ENCODE results near the gene NAA15.
"Not testable (repeated sequence)": the region's sequence is repeated elsewhere in the genome, so short reads cannot be mapped to it uniquely, and the experiment has no call there.

Gene NAA15

GRCh38 chr4:139368998-139369397 lies 67.7 kb downstream of the NAA15 start:
- DNase-seq = no peak

- DNase-seq = no peak
These were observed 72.9 kb downstream of the NAA15 start for GRCh38 chr4:139374251-139374650.

- DNase-seq = no peak
These were observed 85.1 kb downstream of the NAA15 start for GRCh38 chr4:139386421-139386820.

GRCh38 chr4:139389102-139389501 lies 87.8 kb downstream of the NAA15 start:
- no peak for DNase-seq

- no peak for DNase-seq
These were observed 88.7 kb downstream of the NAA15 start for GRCh38 chr4:139389991-139390390.

- DNase-seq = no peak
These were observed 90.4 kb downstream of the NAA15 start for GRCh38 chr4:139391731-139392130.

- no peak for DNase-seq
These were observed 91.5 kb downstream of the NAA15 start for GRCh38 chr4:139392797-139393196.

GRCh38 chr4:139401368-139401767 lies 100.1 kb downstream of the NAA15 start:
- no peak for DNase-seq

- no peak for DNase-seq
These were observed 101.1 kb downstream of the NAA15 start for GRCh38 chr4:139402436-139402835.

- peak; percentile 25 to 29 for DNase-seq
These were observed 102.2 kb downstream of the NAA15 start for GRCh38 chr4:139403462-139403861.

GRCh38 chr4:139410312-139410711 lies 109.0 kb downstream of the NAA15 start:
- DNase-seq = no peak

GRCh38 chr4:139414671-139415210 lies 113.4 kb downstream of the NAA15 start:
- DNase-seq = not testable (repeated sequence)

GRCh38 chr4:139416073-139416673 lies 114.9 kb downstream of the NAA15 start:
- peak; percentile 62 to 66 for DNase-seq

- peak; percentile 94 to 97 for DNase-seq
These were observed 118.1 kb downstream of the NAA15 start for GRCh38 chr4:139419388-139419914.

GRCh38 chr4:139420652-139421051 lies 119.3 kb downstream of the NAA15 start:
- no peak for DNase-seq

- no peak for DNase-seq
These were observed 134.8 kb downstream of the NAA15 start for GRCh38 chr4:139436122-139436521.

- no peak for DNase-seq
These were observed 136.8 kb downstream of the NAA15 start for GRCh38 chr4:139438141-139438540.

GRCh38 chr4:139441029-139441428 lies 139.7 kb downstream of the NAA15 start:
- DNase-seq = no peak

- no peak for DNase-seq
These were observed 142.4 kb downstream of the NAA15 start for GRCh38 chr4:139443661-139444060.

- not testable (repeated sequence) for DNase-seq
These were observed 143.6 kb downstream of the NAA15 start for GRCh38 chr4:139444881-139445280.

- not testable (repeated sequence) for DNase-seq
These were observed 145.8 kb downstream of the NAA15 start for GRCh38 chr4:139447078-139447477.

GRCh38 chr4:139450586-139450985 lies 149.3 kb downstream of the NAA15 start:
- peak; percentile 34 to 39 for DNase-seq

GRCh38 chr4:139451997-139452396 lies 150.7 kb downstream of the NAA15 start:
- DNase-seq = no peak

- DNase-seq = peak; percentile 69 to 73
These were observed 151.7 kb downstream of the NAA15 start for GRCh38 chr4:139453041-139453370.
